GM23248 (cell line): ENCODE measurements around the gene STK17B. TPM values are rescaled to one million over a fixed set of nuclear protein-coding genes. Genes with fewer than 3 reads are reported as not detected.

Experiments used
- DNase-seq: peaks from one replicate; pipeline ENCODE4 v3.0.0-alpha.2; 2015
- H2AFZ ChIP-seq: fragments of 200-600 bp; sonication (generic); 2 replicates; pipeline ENCODE4 v1.6.1; 2016; ENCODE audit warnings: antibody characterized with exemption
- H3F3A ChIP-seq: fragments of 200-600 bp; sonication (generic); 2 replicates; pipeline ENCODE4 v1.6.1; 2016; ENCODE audit warnings: mild to moderate bottlenecking, antibody characterized with exemption, mixed run types; ENCODE audit not compliant: insufficient read depth
- H3K27ac ChIP-seq: fragments of 200-600 bp; sonication (generic); 2 replicates; pipeline ENCODE4 v1.5.1; 2016; ENCODE audit warnings: mild to moderate bottlenecking
- H3K27me3 ChIP-seq: fragments of 200-600 bp; sonication (generic); replicated peaks from 2 replicates; pipeline ENCODE4 v1.6.1; 2016; ENCODE audit warnings: mild to moderate bottlenecking; ENCODE audit not compliant: insufficient read depth
- H3K36me3 ChIP-seq: fragments of 200-600 bp; sonication (generic); 2 replicates; pipeline ENCODE4 v1.6.1; 2016; ENCODE audit warnings: low read depth, mild to moderate bottlenecking
- H3K4me1 ChIP-seq: fragments of 200-600 bp; sonication (generic); 2 replicates; pipeline ENCODE4 v1.6.1; 2016; ENCODE audit warnings: mild to moderate bottlenecking; ENCODE audit not compliant: insufficient read depth
- H3K4me2 ChIP-seq: fragments of 200-600 bp; sonication (generic); one replicate; pipeline ENCODE4 v1.6.1; 2016; ENCODE audit warnings: mild to moderate bottlenecking; ENCODE audit not compliant: unreplicated experiment
- H3K4me3 ChIP-seq: fragments of 200-600 bp; sonication (generic); 2 replicates; pipeline ENCODE4 v1.5.1; 2016; ENCODE audit warnings: mild to moderate bottlenecking
- H3K79me2 ChIP-seq: fragments of 200-600 bp; sonication (generic); 2 replicates; pipeline ENCODE4 v1.6.1; 2016; ENCODE audit warnings: mild to moderate bottlenecking; ENCODE audit not compliant: insufficient read depth
- H3K9ac ChIP-seq: fragments of 200-600 bp; sonication (generic); 2 replicates; pipeline ENCODE4 v1.6.1; 2016; ENCODE audit warnings: mild to moderate bottlenecking
- H3K9me2 ChIP-seq: fragments of 200-600 bp; sonication (generic); 2 replicates; pipeline ENCODE4 v1.6.1; 2016; ENCODE audit warnings: mixed run types, mild to moderate bottlenecking, moderate library complexity; ENCODE audit not compliant: insufficient read depth
- H3K9me3 ChIP-seq: fragments of 200-600 bp; sonication (generic); one replicate; pipeline ENCODE4 v1.6.1; 2017; ENCODE audit warnings: low read depth
- H4K20me1 ChIP-seq: fragments of 200-600 bp; sonication (generic); 2 replicates; pipeline ENCODE4 v1.6.0; 2016; ENCODE audit not compliant: insufficient read depth
- EZH2 ChIP-seq: fragments of 200-600 bp; sonication (generic); IDR thresholded peaks from 2 replicates; pipeline ENCODE4 v1.6.1; 2018; ENCODE audit warnings: antibody characterized with exemption, mild to moderate bottlenecking; ENCODE audit not compliant: insufficient read depth, poor library complexity, severe bottlenecking
- EZH2phosphoT487 ChIP-seq: fragments of 200-600 bp; sonication (generic); IDR thresholded peaks from 2 replicates; pipeline ENCODE4 v1.6.1; 2018; ENCODE audit warnings: antibody characterized with exemption, moderate library complexity, mild to moderate bottlenecking, low read depth; ENCODE audit not compliant: insufficient read depth
- WGBS, 2 experiments: methylation state at CpG; one replicate each; pipeline ENCODE4 v1.1.6; 2015 to 2017; ENCODE audit warnings: low lambda C conversion rate in 2 of 2, low coverage in 1 of 2; ENCODE audit errors: missing lambda C conversion rate in 2 of 2; 5-methylcytosine and 5-hydroxymethylcytosine counted together
- in situ Hi-C: fragments of 300-500 bp; cut with MboI; formaldehyde crosslinking; loops from 2 replicates; pipeline ENCODE4 v1.15.0; 2020
- polyA plus RNA-seq: library from polyadenylated mRNA; unstranded; fragments of >200 nt; fragmentation: Nextera tagmentation; extraction: Ambion mirVana; gene quantifications from 2 replicates; pipeline ENCODE4 v1.2.1, GENCODE V29; 2016
- total RNA-seq: library from RNA; depleted of rRNA; stranded (reverse); fragments of >200 nt; shearing (Covaris generic); gene quantifications from 2 replicates; pipeline ENCODE4 v1.2.3, GENCODE V29; 2014

Gene STK17B
- total and polyA plus RNA-seq, 2 experiments from 2014 or later: 13.7 to 23.6 TPM

- 20 to 25% methylated on average over 6 of the region's 6 CpGs for WGBS, 2 experiments
- TF ChIP-seq EZH2: no peak
- no peak for TF ChIP-seq EZH2phosphoT487
- DNase-seq: peak; percentile 61
- H3F3A ChIP-seq: peaks cover 11% of the 10 kb centered on the region; the same call in 1 of the 2 replicates
- H2AFZ ChIP-seq: no peak overlapping the region
- no peak overlapping the region for H3K9ac ChIP-seq
- in situ Hi-C loops: no loop called here
- H3K79me2 ChIP-seq: no peaks in the 10 kb centered on the region
- H3K9me3 ChIP-seq: no peaks in the 10 kb centered on the region
- no peak overlapping the region for H3K4me3 ChIP-seq
- no peaks in the 10 kb centered on the region for H3K36me3 ChIP-seq
- no peaks in the 10 kb centered on the region for H3K27me3 ChIP-seq
- no peak overlapping the region for H3K27ac ChIP-seq
- H3K4me1 ChIP-seq: peaks cover 18% of the 10 kb centered on the region
- peak overlapping the region; percentile 38 for H3K4me2 ChIP-seq
- no peaks in the 10 kb centered on the region for H4K20me1 ChIP-seq
- H3K9me2 ChIP-seq: no peaks in the 10 kb centered on the region; the same call in 1 of the 2 replicates
Measured at GRCh38 chr2:196101325-196101991, 69.9 kb downstream of the STK17B start.

DNA sequence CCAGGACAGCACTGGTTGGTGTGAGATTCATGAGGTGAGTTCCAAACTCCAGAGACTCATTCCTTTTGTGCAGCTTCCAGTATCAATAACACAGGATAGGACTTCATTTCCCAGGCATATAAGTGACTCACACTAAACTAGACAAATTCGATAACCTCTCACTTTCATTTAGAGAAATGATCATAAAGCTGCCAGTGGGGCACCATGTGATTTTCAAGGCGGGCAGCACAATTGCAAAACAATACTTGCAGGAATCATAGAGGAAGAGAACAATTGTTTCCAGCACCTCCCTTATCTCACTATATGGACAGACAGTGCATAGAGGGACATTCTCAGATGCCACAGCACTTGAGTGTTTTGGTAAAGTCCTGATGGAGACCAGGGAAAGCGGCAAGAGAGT, 71.5 kb downstream of the STK17B start:
- WGBS, 2 experiments: 79 to 83% methylated on average over 3 of the region's 3 CpGs
- Histone ChIP-seq H3K4me2 (no peak overlapping the region), H3K9me2 (no peaks in the 10 kb centered on the region), H3K36me3 (no peaks in the 10 kb centered on the region), H3K4me3 (no peak overlapping the region), H3K9ac (no peak overlapping the region), H3K4me1 (peaks cover 12% of the 10 kb centered on the region), H3K9me3 (no peaks in the 10 kb centered on the region), H3K27me3 (no peaks in the 10 kb centered on the region), H4K20me1 (no peaks in the 10 kb centered on the region), H2AFZ (no peak overlapping the region), H3F3A (peaks cover 11% of the 10 kb centered on the region; the same call in 1 of the 2 replicates), H3K79me2 (no peaks in the 10 kb centered on the region), H3K27ac (no peak overlapping the region)
- TF ChIP-seq EZH2phosphoT487 (no peak), EZH2 (no peak)
- in situ Hi-C loops: no loop called here
- no peak for DNase-seq

GRCh38 chr2:196097864-196098660, 73.3 kb downstream of the STK17B start:
- Histone ChIP-seq H4K20me1 (no peaks in the 10 kb centered on the region), H3K4me3 (no peak overlapping the region), H3K4me1 (peaks cover 12% of the 10 kb centered on the region), H3K79me2 (no peaks in the 10 kb centered on the region), H2AFZ (no peak overlapping the region), H3K27me3 (no peaks in the 10 kb centered on the region), H3F3A (peaks cover 11% of the 10 kb centered on the region; the same call in 1 of the 2 replicates), H3K9me3 (no peaks in the 10 kb centered on the region), H3K9me2 (no peaks in the 10 kb centered on the region), H3K9ac (no peak overlapping the region), H3K36me3 (no peaks in the 10 kb centered on the region), H3K27ac (no peak overlapping the region), H3K4me2 (no peak overlapping the region)
- 81 to 88% methylated on average over 6 of the region's 6 CpGs for WGBS, 2 experiments
- DNase-seq: no peak
- TF ChIP-seq EZH2phosphoT487: no peak
- no peak for TF ChIP-seq EZH2
- in situ Hi-C loops: no loop called here

GRCh38 chr2:196096982-196097745, 74.2 kb downstream of the STK17B start:
- Histone ChIP-seq H3K4me1 (peaks cover 12% of the 10 kb centered on the region), H3K9me2 (no peaks in the 10 kb centered on the region), H3K27ac (no peak overlapping the region), H2AFZ (no peak overlapping the region), H3K9ac (no peak overlapping the region), H4K20me1 (no peaks in the 10 kb centered on the region), H3K4me2 (no peak overlapping the region), H3K4me3 (no peak overlapping the region), H3K36me3 (no peaks in the 10 kb centered on the region), H3K27me3 (no peaks in the 10 kb centered on the region), H3K9me3 (no peaks in the 10 kb centered on the region), H3F3A (peaks cover 11% of the 10 kb centered on the region; the same call in 1 of the 2 replicates), H3K79me2 (no peaks in the 10 kb centered on the region)
- TF ChIP-seq EZH2 (no peak), EZH2phosphoT487 (no peak)
- in situ Hi-C loops: no loop called here
- WGBS, 2 experiments: 66 to 79% methylated on average over 5 of the region's 5 CpGs
- no peak for DNase-seq
